NCI-H345 treated with DMSO at 0.1 percent for 48 hours (cell line): ENCODE results near the gene SUPV3L1.
"Not testable (repeated sequence)": the region's sequence is repeated elsewhere in the genome, so short reads cannot be mapped to it uniquely, and the experiment has no call there.

ENCODE experiments used
- DNase-seq: peaks from one replicate; lab custom pipeline; 2025; ENCODE audit not compliant: unreplicated experiment; lab: John Stamatoyannopoulos, UW

The SUPV3L1 gene

DNA sequence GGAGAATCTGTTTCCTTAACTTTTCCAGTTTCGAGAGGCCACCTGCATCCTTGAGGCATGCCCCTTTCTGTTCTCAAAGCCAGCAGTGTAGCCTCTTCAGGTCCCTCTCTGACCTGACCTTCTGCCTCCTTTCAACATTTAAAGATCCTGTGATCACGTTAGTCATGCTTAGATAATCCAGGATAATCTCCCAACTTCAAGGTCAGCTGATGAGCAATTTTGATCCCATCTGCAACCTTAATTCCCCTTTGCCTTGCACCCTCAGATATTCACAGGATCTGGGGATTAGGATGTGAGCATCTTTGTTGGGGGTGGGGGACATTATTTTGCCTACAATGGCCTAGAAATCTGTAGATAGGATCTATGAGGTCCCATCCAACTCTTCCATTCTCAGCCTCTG lies 48.1 kb downstream of the SUPV3L1 start:
- DNase-seq, result no peak

DNA sequence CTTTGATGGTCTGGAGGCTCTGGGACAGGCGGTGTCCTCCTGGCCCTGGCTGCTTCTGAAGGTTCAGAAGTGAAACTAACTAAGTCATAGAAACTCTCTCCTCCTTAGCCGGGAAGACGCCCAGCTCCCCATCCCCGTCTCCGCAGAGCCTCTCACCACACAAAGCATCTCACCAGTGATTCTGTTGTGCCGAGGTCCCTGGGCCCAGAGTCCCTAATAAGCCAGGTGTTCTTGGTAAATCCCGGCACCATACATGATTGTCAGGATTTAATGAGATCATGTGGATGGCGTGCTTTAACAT lies 49.5 kb downstream of the SUPV3L1 start:
- DNase-seq, result no peak

- no peak for DNase-seq
Observed at GRCh38 chr10:69230128-69230527, 50.1 kb downstream of the SUPV3L1 start.

DNA sequence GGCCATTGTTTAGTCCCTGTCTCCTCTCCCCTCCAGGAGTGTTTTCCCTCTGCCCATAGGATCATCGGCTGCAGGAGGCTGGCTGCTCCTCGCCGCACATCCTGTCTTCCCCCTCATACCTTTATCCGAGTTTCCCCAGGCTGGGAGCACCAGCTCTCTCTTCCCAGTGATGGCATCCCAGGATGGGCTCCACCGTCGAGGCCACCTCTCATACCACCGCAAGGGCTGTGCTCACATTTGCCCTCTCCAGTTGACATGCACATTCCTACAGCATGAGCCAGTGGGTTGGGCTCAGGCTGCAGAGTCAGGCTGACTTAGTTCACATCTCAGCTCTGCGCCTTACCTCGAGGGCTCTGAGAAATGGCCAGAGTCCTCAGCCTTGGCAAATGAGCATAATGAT lies 52.2 kb downstream of the SUPV3L1 start:
- DNase-seq, result no peak

DNA sequence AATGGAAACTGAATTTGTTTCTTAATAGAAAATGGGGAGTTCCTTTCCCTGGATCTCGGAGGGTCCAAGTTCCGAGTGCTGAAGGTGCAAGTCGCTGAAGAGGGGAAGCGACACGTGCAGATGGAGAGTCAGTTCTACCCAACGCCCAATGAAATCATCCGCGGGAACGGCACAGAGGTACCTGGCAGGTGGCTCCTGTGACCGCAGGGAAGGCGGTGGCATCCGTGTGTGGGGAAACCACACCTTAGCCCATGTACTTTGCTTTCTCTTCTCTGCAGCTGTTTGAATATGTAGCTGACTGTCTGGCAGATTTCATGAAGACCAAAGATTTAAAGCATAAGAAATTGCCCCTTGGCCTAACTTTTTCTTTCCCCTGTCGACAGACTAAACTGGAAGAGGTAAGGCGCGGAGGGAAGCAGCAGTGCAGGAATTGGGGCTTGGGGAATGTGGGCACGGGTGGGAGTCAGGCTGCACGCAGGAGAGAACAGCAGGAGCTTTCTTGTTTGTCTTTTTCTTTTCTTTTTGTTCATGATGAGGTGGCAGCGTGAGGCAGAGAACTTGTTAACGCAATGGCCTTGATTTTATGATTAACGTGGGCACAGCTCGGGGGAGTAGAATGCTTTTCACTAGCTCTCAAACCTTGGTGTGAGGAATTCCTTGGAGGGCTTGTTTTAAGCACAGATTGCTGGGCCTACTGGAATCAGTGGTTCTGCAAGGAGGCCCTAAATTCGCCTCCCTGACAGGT lies 52.9 kb downstream of the SUPV3L1 start:
- DNase-seq, result no peak

GRCh38 chr10:69234447-69234846 lies 54.4 kb downstream of the SUPV3L1 start:
- DNase-seq, result no peak

- peak; percentile 6 for DNase-seq
Observed at GRCh38 chr10:69237528-69238159, 57.6 kb downstream of the SUPV3L1 start.

GRCh38 chr10:69239136-69239535 lies 59.1 kb downstream of the SUPV3L1 start:
- no peak for DNase-seq

- DNase-seq, result no peak
Observed at GRCh38 chr10:69239816-69240434, 59.9 kb downstream of the SUPV3L1 start.

DNA sequence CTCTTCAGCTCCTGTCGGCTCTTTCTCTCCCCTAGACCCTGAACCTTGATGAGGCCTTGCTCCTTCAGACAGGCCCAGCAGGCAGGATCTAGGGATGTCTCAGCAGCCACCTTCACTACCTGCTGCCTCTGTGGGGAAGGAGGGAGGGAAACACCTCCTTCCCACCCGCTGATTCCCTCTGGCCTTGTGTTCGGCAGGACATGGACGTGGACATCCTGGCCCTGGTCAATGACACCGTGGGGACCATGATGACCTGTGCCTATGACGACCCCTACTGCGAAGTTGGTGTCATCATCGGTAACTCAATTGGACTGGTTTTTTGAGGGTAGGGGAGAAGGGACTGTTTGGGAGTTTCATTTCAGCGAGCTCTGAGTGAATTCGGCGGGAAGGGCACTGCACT lies 60.4 kb downstream of the SUPV3L1 start:
- no peak for DNase-seq

GRCh38 chr10:69241575-69241974 lies 61.5 kb downstream of the SUPV3L1 start:
- DNase-seq, result no peak

DNA sequence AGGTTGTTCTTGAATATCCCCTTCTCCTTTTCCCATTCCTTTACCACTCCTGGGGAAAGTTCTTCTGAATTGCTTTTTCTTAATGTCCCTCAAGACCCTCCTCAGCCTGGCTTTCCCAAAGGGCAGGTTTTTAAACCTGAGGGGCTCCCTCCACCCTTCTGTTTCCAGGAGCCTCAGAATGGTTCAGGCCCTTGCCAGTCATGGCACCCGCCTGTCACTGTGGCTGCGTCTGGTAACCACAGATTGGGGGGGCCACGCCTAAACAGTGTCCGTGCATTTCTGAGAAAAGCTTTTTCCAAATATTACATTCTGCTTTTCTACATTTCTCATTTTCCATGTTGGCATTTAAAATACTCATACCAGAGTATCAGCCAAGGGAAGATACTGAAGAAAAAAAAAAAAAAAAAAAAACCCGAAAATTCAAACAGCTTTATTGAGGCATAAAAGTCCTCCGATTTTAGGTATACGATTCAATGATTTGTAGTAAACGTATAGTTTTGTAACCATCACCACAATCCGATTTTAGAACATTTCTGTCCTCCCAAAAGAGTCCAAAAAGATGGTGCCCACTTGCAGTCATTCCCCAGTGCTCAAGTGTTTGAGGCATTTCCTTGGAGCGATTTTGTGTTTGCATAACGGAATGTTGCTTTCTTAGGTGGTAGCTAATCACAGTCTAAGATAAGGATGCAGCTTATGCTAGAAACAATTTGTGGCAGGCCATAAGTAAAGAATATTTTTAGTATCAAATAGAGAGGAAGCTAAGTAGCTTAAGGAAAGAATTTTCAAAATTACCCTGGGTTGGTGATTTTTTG lies 62.2 kb downstream of the SUPV3L1 start:
- DNase-seq, result no peak

GRCh38 chr10:69242852-69243212 lies 62.8 kb downstream of the SUPV3L1 start:
- DNase-seq, result peak; percentile 0

DNA sequence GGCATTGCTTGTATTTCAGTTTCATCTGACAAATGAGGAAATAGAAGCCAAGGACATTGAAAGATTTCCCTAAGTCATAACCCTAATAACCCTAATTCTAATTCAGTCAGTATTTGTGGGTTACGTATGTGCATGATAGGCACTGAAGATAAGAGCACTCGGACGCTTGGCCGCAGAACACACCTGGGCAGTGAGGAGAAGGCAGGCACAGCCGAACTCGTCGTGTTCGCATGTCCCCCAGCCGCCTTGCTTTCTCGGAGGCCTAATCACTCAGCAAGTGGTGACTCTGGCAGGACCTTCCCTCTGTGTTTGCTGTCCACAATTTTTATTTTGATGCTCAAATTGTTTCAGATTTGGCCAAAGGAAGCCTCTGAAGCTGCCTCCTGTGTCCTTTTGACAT lies 63.8 kb downstream of the SUPV3L1 start:
- DNase-seq, result no peak

GRCh38 chr10:69246036-69246435 lies 66.0 kb downstream of the SUPV3L1 start:
- DNase-seq, result no peak

DNA sequence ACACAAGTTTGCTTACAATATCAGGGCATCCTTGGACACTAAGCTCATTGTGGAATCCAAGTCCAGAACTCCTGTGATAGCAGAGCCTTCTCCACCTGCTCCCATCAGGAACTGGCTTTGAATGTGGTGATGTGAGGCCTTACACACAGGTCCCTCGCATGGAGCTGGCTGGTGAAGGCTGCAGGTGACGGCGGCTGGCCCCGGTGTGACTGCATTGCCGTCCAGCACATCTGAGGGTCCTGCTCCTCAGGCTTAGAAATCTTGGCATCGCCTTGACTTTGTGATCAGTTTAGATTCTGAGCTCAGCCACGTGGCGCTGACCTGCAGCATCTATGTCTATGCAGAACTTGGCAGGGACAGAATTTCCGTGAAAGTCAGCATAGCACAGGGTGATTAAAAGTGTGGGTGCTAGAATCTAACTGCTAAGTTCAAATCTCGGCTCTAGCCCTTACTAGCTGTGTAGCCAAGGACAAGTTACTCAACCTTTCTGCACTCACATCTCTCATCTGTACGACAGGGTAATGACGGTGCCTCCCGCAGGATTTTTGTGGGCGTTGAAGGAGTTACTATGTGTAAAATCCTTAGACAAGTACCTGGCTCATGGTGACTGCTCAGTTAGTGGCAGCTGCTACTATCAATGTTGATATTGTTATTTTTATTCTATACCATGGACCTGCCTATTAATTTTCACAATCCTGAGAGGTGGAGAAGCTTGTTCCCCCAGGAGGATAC lies 66.7 kb downstream of the SUPV3L1 start:
- DNase-seq, result no peak

DNA sequence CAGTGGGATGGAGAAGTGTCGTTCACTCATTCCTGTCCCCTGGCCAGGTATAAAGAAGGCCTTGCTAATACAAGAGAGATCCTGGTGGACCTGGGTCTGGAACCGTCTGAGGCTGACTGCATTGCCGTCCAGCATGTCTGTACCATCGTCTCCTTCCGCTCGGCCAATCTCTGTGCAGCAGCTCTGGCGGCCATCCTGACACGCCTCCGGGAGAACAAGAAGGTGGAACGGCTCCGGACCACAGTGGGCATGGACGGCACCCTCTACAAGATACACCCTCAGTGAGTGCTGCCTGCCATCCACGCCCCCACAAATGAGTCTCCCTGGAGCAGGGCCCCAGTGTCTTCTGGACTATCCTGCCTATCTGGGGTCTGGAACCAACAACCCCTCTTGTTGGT lies 67.3 kb downstream of the SUPV3L1 start:
- DNase-seq, result no peak

- no peak for DNase-seq
Observed at GRCh38 chr10:69248117-69248730, 68.2 kb downstream of the SUPV3L1 start.

GRCh38 chr10:69250041-69250440 lies 70.0 kb downstream of the SUPV3L1 start:
- no peak for DNase-seq

DNA sequence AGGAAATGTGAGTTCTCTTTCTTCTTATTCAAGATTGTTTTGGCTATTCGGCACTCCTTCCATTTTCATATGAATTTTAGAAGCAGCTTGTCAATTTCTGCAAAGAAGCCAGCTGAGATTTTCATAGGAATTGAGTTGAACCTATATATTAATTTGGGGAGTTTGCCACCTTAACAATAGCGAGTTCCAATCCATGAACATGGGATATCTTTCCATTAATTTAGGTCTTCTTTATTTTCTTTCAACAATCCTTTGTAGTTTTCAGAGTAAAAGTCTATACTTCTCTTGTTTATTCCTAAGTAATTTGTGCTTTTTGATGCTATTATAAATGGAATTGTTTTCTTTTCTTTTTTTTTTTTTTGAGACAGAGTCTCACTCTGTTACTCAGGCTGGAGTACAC lies 71.4 kb downstream of the SUPV3L1 start:
- not testable (repeated sequence) for DNase-seq

GRCh38 chr10:69253171-69253570 lies 73.1 kb downstream of the SUPV3L1 start:
- no peak for DNase-seq
